ENCODE measurements around the gene TMEM132C.

DNA sequence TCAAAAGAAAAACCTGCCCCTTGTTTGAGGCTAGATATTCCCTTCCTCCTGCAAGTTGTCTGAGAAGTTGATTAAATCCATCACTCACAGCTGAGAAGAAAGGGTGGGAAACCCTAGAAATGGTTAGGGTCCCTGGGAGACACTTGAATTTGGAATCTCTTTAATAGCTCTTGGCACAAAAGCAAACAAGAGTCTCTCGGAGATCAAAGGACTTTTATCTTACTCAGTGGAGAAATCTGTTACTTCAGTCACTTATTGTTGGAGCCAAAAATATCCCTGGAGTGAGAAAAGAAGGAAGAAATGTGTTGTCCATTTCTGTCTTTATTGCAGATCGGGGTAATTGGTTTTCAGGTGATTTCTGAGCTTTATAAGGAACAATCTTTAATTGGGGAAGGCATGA is 47.0 kb downstream of the TMEM132C start:
- TF ChIP-seq, protein P1, sequence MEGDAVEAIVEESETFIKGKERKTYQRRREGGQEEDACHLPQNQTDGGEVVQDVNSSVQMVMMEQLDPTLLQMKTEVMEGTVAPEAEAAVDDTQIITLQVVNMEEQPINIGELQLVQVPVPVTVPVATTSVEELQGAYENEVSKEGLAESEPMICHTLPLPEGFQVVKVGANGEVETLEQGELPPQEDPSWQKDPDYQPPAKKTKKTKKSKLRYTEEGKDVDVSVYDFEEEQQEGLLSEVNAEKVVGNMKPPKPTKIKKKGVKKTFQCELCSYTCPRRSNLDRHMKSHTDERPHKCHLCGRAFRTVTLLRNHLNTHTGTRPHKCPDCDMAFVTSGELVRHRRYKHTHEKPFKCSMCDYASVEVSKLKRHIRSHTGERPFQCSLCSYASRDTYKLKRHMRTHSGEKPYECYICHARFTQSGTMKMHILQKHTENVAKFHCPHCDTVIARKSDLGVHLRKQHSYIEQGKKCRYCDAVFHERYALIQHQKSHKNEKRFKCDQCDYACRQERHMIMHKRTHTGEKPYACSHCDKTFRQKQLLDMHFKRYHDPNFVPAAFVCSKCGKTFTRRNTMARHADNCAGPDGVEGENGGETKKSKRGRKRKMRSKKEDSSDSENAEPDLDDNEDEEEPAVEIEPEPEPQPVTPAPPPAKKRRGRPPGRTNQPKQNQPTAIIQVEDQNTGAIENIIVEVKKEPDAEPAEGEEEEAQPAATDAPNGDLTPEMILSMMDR (IDR thresholded peaks at IDR 0.05; ENCODE audit: poor library complexity), result no peak
- no peak for TF ChIP-seq EZH2phosphoT487 (IDR thresholded peaks at IDR 0.05; ENCODE audit: low read depth, severe bottlenecking, unreplicated experiment)
